HG03442 (cell line): ENCODE results near the gene METTL25.

Experiments used
- ATAC-seq: cut with Tn5 transposase; IDR thresholded peaks from one replicate; pipeline ENCODE4 v1.9.1; 2021; ENCODE audit warnings: mild to moderate bottlenecking, moderate library complexity; ENCODE audit not compliant: unreplicated experiment

METTL25 gene

GRCh38 chr12:82461836-82462235, 103.5 kb downstream of the METTL25 start:
- peak; percentile 49 for ATAC-seq

DNA sequence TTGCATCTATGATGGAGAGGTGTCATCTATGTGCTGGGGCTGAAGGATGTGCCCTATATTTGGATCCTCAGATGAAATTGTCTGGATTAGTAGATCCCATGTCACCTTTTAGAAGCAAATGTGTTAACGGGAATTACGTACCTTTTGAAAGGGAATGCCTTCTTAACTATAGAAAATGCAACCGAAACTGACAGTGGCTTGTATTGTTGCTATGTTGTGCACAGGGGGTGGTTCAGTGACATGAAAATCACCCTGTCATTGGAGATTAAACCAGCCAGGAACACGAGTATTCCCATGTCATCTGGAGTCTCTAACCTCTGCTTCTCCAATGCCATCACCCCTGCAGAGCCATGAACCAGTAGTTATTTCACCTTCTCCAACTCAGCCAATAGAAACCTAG, 110.2 kb downstream of the METTL25 start:
- ATAC-seq = no peak

DNA sequence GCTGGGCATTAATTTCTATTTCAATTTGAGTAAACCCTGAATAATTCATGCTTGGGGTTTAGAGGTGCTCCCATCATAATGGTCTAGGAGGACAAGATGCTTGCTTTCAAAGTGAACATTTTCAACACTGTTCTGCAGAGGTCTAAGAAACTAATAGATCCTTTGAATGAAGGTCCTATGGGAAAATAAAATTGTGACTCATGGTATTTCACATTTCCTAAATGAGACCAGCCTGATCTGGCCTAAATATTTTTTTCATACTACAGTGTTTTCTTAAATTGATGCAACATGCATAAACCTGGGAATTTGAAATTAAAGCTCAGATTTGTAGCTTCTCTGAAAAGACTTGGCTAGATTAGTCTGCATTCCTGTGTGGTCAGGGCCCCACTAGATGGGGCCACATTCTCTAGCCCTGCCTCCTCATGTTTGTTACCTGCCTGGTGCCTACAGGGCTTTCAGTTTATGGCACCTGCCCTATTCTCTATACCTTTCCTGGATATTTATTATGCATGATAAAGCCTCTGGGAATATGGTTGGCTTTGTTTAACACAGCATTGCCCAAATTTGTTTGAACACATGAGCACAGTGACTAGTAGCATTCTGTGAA, 112.7 kb downstream of the METTL25 start:
- ATAC-seq = no peak

GRCh38 chr12:82473111-82473754, 114.9 kb downstream of the METTL25 start:
- ATAC-seq = no peak

- ATAC-seq = peak; percentile 74
Measured at GRCh38 chr12:82474181-82474797, 116.0 kb downstream of the METTL25 start.

- ATAC-seq = no peak
Measured at GRCh38 chr12:82474798-82475184, 116.5 kb downstream of the METTL25 start.

DNA sequence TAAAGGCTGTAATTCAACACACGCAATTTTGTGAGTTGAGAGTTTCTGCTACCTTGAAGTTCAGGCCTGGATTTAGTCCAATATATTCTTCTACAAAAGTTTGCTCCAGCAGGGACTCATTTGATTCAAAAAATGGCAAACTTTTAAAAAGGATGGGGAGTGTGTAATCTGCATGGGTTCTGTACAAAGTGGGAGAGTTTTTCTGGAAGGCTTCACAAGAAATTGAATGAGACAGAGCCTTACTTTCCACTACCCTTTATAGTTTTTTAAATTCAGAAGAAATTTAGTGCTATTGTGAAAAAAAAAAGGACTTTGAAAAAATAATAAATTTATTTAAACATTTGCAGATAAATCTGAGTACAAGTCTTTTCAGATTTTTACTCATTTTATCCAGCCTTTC, 116.9 kb downstream of the METTL25 start:
- ATAC-seq = no peak

GRCh38 chr12:82476511-82476910, 118.2 kb downstream of the METTL25 start:
- no peak for ATAC-seq

DNA sequence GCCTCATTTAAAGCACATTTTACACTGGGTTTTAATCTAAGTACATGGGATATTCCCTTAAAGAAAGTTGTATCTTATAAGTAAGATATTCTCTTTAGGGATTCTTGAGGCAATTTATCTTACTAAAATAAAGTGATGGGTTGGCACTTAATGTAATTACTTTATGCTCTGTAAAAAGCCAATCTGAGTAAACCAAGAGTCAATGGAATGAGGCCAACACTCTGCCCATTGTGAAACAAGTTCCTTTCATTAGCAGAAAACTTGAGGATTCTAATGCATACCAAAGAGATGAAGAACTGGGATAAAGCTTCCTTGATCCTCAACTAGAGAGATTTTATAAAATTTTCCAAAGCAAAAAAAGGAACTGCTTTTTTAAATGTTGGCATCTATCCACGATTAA, 121.2 kb downstream of the METTL25 start:
- no peak for ATAC-seq

DNA sequence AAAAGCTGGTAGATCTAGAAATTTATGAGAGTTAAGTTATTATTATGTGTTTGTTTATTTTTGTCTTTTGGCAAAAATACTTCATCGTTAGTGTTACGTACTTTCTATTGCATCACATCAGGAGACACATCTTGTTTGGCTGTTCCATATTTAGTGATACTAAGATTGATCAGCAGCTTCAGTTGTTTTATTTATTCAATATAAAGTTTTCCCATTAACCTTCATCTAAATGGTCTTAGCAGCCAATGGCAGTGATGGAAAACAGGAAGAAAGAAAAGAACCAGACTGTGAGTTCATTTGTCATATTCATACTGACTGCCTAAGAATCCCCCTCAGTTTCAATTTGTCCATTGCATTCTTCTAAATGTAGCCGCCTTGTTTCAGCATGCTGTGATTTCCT, 122.3 kb downstream of the METTL25 start:
- ATAC-seq = no peak

GRCh38 chr12:82481954-82482353, 123.6 kb downstream of the METTL25 start:
- ATAC-seq = peak; percentile 61

DNA sequence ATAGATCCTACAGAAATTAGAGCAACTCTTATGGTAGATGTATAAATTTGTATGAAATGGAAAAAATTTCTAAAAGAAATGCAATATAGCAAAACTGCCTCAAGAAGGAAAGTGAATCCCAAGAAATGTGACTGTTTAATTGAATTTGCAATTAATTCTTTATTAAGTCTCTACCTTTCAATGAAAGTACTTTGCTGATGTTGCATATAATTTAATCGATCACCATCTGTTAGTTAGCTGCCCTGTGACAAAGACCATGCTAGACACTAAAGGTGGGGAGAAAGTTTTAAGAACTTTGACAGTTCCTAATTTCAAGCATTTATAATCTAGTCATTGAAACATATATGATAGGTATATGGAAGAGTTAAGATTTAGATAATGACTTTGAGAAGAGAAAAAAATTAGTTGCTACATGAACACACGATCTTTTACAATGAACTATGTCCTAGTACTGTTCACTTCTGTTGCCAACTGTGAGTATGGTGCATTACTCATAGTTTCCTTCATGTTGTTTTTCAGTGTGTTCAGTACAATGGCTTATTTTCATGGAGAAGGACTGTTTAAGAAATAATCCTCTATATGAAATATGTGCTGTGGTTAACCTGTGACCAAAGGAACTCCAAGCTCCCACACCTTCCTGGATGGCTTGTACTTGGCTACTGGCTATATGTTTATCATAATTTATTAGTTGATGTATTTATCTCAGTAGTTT, 128.4 kb downstream of the METTL25 start:
- ATAC-seq = no peak

DNA sequence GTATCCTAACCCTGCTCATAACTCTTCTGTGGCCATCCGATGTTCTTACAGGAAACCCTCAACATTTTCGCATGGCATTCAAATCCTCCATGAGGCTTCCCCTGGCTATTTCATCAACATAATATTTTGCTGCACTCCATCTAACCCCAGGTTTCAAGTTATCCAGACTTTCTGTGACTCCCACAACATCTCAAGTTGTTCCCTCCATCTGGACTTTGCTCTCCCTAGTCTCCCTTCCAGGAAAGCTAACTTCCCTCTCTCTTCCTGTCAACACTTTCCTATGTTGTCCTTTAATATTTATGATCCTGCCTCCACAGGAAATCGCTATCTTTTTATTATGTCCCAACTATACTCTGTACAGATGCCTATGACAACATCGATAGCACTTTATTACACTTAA, 146.1 kb downstream of the METTL25 start:
- ATAC-seq = no peak

- no peak for ATAC-seq
Measured at GRCh38 chr12:82505150-82505549, 146.8 kb downstream of the METTL25 start.

- no peak for ATAC-seq
Measured at GRCh38 chr12:82507686-82508085, 149.4 kb downstream of the METTL25 start.

DNA sequence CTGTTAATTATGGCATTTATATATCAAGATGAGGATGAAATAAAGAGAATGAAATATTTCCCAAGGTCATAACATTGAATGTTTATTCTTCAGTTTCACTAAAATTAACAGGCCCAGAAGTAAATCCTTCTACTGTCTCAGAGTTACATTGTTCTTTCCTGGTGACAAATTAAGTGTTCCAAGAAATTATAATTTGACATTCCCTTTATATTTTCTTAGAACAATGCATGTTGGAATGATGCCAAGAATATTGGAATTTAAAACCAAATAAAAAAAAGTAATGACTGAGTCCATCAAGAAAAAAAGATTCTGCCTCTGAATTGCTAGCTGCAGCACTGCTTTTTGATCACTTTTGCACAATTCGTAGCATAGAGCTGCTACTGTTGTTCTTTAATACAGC, 152.1 kb downstream of the METTL25 start:
- no peak for ATAC-seq

- no peak for ATAC-seq
Measured at GRCh38 chr12:82514880-82515279, 156.6 kb downstream of the METTL25 start.

DNA sequence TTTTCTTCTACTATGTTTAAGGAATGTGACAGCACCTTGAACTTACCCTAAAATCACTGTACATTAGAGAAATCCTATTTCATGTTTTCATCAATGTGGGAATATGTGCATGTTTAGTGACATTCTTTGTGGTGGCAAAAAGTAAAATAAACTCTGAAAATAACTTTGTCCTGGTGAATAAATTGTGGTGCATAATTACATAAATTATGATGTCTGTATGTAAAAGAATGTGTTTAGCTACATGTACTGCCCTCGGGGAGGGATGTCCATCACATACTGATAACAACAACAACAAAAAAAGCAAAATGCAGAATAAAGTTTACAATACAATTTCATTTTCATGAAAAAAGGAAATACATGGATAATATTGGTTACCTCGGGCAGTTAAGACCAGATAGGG, 157.3 kb downstream of the METTL25 start:
- ATAC-seq = no peak

DNA sequence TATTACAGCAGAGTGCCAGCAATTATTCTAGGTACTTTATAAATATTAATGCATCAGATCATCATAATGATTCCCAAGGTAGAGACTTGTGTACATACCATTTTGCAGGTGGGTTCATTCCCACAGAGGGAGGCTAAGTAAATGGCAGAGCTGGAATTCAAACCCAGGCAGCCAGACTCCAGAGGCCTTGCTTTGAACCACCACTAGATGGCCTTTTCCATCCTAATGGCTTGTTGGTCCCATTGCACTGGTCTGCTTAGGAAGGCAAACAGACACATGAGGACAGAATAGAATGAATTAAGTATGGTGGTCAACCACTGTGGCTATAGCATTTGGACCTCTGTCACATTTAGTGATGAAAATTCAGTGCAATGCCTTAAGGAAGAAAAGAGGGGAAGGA, 158.7 kb downstream of the METTL25 start:
- peak; percentile 87 for ATAC-seq

DNA sequence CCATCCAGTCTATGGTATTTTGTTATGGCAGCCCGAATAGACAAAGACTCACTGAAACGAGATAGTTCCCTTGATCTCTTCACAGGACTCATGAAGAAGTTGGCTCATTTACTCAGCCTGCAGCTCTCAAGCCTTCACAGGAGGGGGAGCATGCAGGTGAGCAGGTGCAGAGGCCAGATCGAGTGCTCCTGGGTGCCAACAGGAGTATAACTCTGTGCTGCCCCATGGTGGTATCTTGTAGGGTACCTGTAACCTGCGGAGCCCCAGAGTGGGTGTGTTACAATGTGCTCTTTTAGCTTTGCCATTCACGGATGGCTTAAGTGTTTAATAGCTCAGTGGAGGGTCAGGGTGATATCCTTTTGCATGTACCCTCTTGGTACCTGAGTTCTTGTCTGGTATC, 159.5 kb downstream of the METTL25 start:
- ATAC-seq = no peak

GRCh38 chr12:82519510-82519909, 161.2 kb downstream of the METTL25 start:
- no peak for ATAC-seq

DNA sequence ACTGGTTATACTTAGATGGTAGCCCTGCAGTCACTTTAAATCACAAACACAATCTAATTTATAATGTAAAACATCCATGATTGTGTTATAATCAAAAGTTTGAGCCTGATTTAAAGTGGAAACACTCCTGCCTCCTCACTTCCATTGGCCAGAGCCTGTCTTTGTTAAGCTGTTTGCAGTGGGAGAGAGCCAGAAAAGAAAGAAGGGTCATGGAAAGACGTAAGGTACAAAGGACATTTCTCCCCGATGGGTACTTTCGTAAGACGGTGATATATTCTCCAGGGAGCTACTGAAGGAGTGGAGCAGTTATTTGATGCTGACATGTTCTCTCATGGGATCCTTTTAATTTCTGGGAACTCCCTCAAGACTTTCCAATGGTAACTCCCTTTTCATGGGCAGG, 164.0 kb downstream of the METTL25 start:
- no peak for ATAC-seq
